Measurements from ENCODE around the gene NADK.

The NADK gene

GRCh38 chr1:1815606-1816281 lies 37.5 kb upstream of the NADK start:
- TF ChIP-seq, protein P1, sequence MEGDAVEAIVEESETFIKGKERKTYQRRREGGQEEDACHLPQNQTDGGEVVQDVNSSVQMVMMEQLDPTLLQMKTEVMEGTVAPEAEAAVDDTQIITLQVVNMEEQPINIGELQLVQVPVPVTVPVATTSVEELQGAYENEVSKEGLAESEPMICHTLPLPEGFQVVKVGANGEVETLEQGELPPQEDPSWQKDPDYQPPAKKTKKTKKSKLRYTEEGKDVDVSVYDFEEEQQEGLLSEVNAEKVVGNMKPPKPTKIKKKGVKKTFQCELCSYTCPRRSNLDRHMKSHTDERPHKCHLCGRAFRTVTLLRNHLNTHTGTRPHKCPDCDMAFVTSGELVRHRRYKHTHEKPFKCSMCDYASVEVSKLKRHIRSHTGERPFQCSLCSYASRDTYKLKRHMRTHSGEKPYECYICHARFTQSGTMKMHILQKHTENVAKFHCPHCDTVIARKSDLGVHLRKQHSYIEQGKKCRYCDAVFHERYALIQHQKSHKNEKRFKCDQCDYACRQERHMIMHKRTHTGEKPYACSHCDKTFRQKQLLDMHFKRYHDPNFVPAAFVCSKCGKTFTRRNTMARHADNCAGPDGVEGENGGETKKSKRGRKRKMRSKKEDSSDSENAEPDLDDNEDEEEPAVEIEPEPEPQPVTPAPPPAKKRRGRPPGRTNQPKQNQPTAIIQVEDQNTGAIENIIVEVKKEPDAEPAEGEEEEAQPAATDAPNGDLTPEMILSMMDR (IDR thresholded peaks at IDR 0.05; ENCODE audit: low read depth, low read length, missing control alignments), result no peak
- H3K4me3 ChIP-seq (ENCODE audit: low read depth, low read length), result no peak overlapping the region
- DNase-seq (ENCODE audit: low read depth), result no peak

DNA sequence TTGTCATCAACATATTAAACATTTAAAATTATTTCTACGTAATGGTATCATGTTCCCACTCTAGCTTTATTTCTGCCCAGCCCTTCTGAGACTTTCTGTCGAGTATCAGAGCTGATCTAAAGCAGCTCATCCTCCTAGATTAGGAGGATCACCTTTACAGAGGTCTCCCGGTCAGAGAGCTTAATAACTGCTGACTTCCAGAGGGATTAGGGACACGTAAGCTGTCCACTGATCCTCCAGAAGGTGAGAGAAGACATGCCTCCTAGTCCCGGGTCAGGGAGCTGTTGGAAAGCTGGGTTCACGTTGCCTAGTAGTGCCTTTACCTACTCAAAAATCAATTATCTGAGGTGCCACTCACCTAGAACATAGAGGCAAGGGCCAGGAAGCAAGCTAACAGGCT lies 31.2 kb upstream of the NADK start:
- TF ChIP-seq, protein P1 (IDR thresholded peaks at IDR 0.05; ENCODE audit: low read depth, low read length, missing control alignments), result no peak
- no peak for DNase-seq (ENCODE audit: low read depth)
- no peak overlapping the region for H3K4me3 ChIP-seq (ENCODE audit: low read depth, low read length)

DNA sequence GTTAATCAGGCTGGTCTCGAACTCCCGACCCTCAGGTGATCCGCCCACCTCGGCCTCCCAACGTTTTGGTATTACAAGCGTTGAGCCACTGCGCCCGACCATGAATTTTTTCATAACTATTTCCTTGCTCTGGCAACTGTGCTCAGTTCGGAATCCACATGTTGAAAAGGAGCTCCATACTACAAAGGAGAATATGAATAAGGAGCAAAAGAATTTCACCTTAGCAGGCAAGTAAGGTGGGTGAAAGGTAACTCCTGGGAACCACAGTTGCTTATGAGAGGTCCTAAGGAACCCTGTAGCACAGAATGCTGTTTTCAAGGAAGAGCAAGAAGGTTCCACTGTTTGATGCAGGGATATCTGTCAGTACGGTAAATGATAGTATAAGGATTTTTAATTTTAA lies 29.9 kb upstream of the NADK start:
- DNase-seq (ENCODE audit: low read depth), result no peak
- TF ChIP-seq, protein P1 (IDR thresholded peaks at IDR 0.05; ENCODE audit: low read depth, low read length, missing control alignments), result no peak
- no peak overlapping the region for H3K4me3 ChIP-seq (ENCODE audit: low read depth, low read length)

- no peak overlapping the region for H3K4me3 ChIP-seq (ENCODE audit: low read depth, low read length)
- DNase-seq (ENCODE audit: low read depth), result no peak
- TF ChIP-seq, protein P1 (IDR thresholded peaks at IDR 0.05; ENCODE audit: low read depth, low read length, missing control alignments), result no peak
Observed at GRCh38 chr1:1806890-1807289, 28.6 kb upstream of the NADK start.

GRCh38 chr1:1804301-1804700 lies 26.0 kb upstream of the NADK start:
- TF ChIP-seq, protein P1 (IDR thresholded peaks at IDR 0.05; ENCODE audit: low read depth, low read length, missing control alignments), result no peak
- H3K4me3 ChIP-seq (ENCODE audit: low read depth, low read length), result no peak overlapping the region
- DNase-seq (ENCODE audit: low read depth), result no peak

DNA sequence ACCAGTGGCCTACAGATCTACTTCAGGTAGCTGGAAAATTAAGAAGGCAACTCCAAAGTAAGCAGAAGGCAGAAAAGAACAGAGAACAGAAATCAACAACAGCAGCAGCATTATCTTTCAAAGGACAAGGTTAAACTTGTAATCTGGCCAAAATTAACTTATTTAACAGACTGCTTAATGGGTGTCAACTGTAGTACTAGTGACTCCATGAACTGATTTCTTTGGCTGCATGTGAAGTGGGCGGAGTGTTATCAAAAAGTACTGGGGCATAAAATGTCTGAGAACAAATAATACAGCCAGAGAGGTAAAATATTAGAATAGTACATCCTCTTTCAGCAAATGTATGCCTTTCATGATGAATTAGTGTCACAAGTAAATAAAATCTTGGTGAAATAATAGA lies 24.6 kb upstream of the NADK start:
- DNase-seq (ENCODE audit: low read depth), result no peak
- H3K4me3 ChIP-seq (ENCODE audit: low read depth, low read length), result no peak overlapping the region
- TF ChIP-seq, protein P1 (IDR thresholded peaks at IDR 0.05; ENCODE audit: low read depth, low read length, missing control alignments), result no peak

DNA sequence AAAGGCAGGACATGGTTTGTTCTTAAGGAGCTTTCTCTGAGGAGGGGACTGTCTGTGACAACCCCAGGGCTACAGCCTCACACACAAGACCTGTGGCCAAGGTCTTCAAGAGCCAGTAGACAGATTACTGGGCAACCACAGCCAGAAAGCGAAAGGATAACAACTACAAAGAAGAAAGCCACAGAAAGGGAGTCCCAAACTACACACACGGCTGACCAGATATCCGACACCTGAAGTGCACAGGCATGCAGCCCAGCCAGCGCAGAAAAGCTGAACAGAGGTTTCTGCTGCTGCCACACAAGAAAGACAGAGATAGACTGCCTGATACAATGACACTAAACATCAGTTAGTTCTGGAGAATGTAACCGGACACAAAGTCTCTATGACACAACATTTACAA lies 21.4 kb upstream of the NADK start:
- H3K4me3 ChIP-seq (ENCODE audit: low read depth, low read length), result no peak overlapping the region
- TF ChIP-seq, protein P1 (IDR thresholded peaks at IDR 0.05; ENCODE audit: low read depth, low read length, missing control alignments), result no peak

More for the DNA sequence above, 21.4 kb upstream of the NADK start:
- DNase-seq (ENCODE audit: low read depth), result peak; percentile 57
